Mucosa of descending colon (tissue), 3 donors: ENCODE measurements around the gene ZHX3. TPM values are rescaled to one million over a fixed set of nuclear protein-coding genes. Genes with fewer than 3 reads are reported as not detected.

Source experiments
- ATAC-seq: fragments of 200-7000 bp; cut with Tn5 transposase; one replicate; pipeline ENCODE4 v1.9.1; 2020; ENCODE audit warnings: mild to moderate bottlenecking, moderate library complexity
- DNase-seq, 3 donors: peaks; one replicate each; pipeline ENCODE4 v3.0.0-alpha.2; 2020
- H3K36me3 ChIP-seq: fragments of 200-600 bp; one replicate; pipeline ENCODE4 v1.8.0; 2021; ENCODE audit warnings: low read depth, mild to moderate bottlenecking
- H3K4me1 ChIP-seq: fragments of 200-600 bp; one replicate; pipeline ENCODE4 v1.8.0; 2021; ENCODE audit warnings: low read depth, mild to moderate bottlenecking
- H3K4me3 ChIP-seq: fragments of 200-600 bp; one replicate; pipeline ENCODE4 v1.8.0; 2021; ENCODE audit warnings: mild to moderate bottlenecking
- H3K9me3 ChIP-seq: fragments of 200-600 bp; one replicate; pipeline ENCODE4 v1.8.0; 2021; ENCODE audit warnings: mild to moderate bottlenecking
- CTCF ChIP-seq: fragments of 200-600 bp; IDR thresholded peaks from one replicate; pipeline ENCODE4 v1.8.0; 2022; ENCODE audit warnings: antibody characterized with exemption, mild to moderate bottlenecking
- intact Hi-C, 2 donors: fragments of 100-400 bp; cut with DNase I in 1 of 2; cut with micrococcal nuclease in 1 of 2; formaldehyde crosslinking; loops; one replicate each; pipeline versions ENCODE4 v1.11.0 to v1.11.1; 2022; cut with DNase I, micrococcal nuclease
- total RNA-seq, 3 donors: library from RNA; stranded (reverse); fragmentation: NEBNext Ultra II Directional in 2 of 3; extraction: Animal tissue kit (Norgen Biotek cat#: 25700) in 2 of 3; gene quantifications; one replicate each; pipeline versions ENCODE4 v1.2.1 to v1.2.4, GENCODE V29; 2021 to 2023
- donor health status: DM: no; HTN: no; CAD: no; lungs with moderate emphysema.
- donor health status: DM: no; HTN: no; CAD: no.
- donor health status: DM: no; HTN: yes; CAD: no.

The ZHX3 gene
- total RNA-seq, 3 donors from 2014 or later, result 24.5 to 84.5 (median 32.8) TPM

GRCh38 chr20:41136680-41137613 is 180.6 kb downstream of the ZHX3 start, which contains the start of gene PLCG1:
Gene PLCG1 (plus strand): TSS chr20:41137543. CDS start chr20:41137642, 99 bp downstream.
- TF ChIP-seq CTCF, result no peak
- ATAC-seq, result peak; percentile 88
- Histone ChIP-seq H3K4me3 (peak within 1 kb of the TSS; percentile 65), H3K9me3 (no peaks in the 10 kb centered on the region), H3K36me3 (no peaks in the 10 kb centered on the region), H3K4me1 (peaks cover 9% of the 10 kb centered on the region)
- intact Hi-C loops, result no loop called here
- peak; percentile 92 to 95 (median 93) for DNase-seq

- ATAC-seq (peak; percentile 1), DNase-seq (peak in 1 of 3 donors; percentile 47)
- TF ChIP-seq CTCF, result no peak
- H3K4me1 ChIP-seq, result peaks cover 6% of the 10 kb centered on the region
- no peaks in the 10 kb centered on the region for H3K36me3 ChIP-seq
- intact Hi-C loops, result no loop called here
- H3K4me3 ChIP-seq, result no peak overlapping the region
- H3K9me3 ChIP-seq, result no peaks in the 10 kb centered on the region
These were observed 181.4 kb downstream of the ZHX3 start for GRCh38 chr20:41135888-41136679.

GRCh38 chr20:41135187-41135887 is 182.2 kb downstream of the ZHX3 start:
- H3K4me3 ChIP-seq, result no peak overlapping the region
- DNase-seq, result peak in 2 of 3 donors; percentile 69 to 78
- no peaks in the 10 kb centered on the region for H3K9me3 ChIP-seq
- intact Hi-C loops, result no loop called here
- no peaks in the 10 kb centered on the region for H3K36me3 ChIP-seq
- peaks cover 5% of the 10 kb centered on the region for H3K4me1 ChIP-seq
- peak; percentile 26 for ATAC-seq
- peak; percentile 84 for TF ChIP-seq CTCF

- intact Hi-C loops, result no loop called here
- no peak for ATAC-seq
These were observed 183.0 kb downstream of the ZHX3 start for GRCh38 chr20:41134362-41135186.

More at GRCh38 chr20:41134362-41135186, 183.0 kb downstream of the ZHX3 start:
- H3K4me1 ChIP-seq, result peaks cover 5% of the 10 kb centered on the region
- DNase-seq, result no peak
- H3K4me3 ChIP-seq, result no peak overlapping the region
- H3K9me3 ChIP-seq, result no peaks in the 10 kb centered on the region
- TF ChIP-seq CTCF, result no peak
- no peaks in the 10 kb centered on the region for H3K36me3 ChIP-seq
